HL-60 (cell line): Measurements from ENCODE around the gene GOLGA8O.
"Not testable (repeated sequence)": the region's sequence is repeated elsewhere in the genome, so short reads cannot be mapped to it uniquely, and the experiment has no call there.

Experiments used
- CTCF ChIP-seq: IDR thresholded peaks from one replicate; pipeline ENCODE4 v1.5.1; 2011; ENCODE audit warnings: low read length, control low read depth, inconsistent platforms; ENCODE audit not compliant: insufficient read depth
- GABPA ChIP-seq: IDR thresholded peaks from 2 replicates; pipeline ENCODE4 v1.6.1; 2012; ENCODE audit warnings: low read depth
- POLR2AphosphoS5 ChIP-seq: IDR thresholded peaks from 2 replicates; pipeline ENCODE4 v1.6.1; 2012; ENCODE audit warnings: low read depth
- SPI1 ChIP-seq: IDR thresholded peaks from 2 replicates; pipeline ENCODE4 v1.6.1; 2012; ENCODE audit warnings: low read depth, mild to moderate bottlenecking, borderline replicate concordance
- TF ChIP-seq, protein P1 (sequence below): IDR thresholded peaks from 2 replicates; pipeline ENCODE4 v1.6.1; 2012; ENCODE audit warnings: low read depth; ENCODE audit not compliant: insufficient replicate concordance

DNA sequence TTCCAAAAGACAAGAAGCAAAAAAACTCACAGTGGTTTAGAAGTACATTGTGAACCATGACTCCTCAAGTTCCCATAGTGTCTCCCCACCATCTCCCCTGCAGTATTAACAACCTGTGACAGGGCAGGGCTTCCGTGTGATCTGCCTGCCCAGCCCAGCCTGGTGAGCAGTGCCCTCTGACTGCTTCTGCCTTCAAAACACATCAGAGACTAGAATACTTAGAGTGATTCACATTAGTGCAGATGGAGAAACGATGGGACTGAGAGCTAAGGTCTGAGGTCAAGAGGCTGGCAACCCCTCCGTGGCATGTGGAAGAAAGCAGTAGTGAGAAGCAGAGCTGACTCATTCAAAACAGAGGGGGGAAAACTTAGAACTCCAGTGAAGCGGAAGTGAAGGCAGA is 27.8 kb downstream of the GOLGA8O start:
- TF ChIP-seq CTCF, POLR2AphosphoS5, SPI1, GABPA: not testable (repeated sequence)
- TF ChIP-seq, protein P1, sequence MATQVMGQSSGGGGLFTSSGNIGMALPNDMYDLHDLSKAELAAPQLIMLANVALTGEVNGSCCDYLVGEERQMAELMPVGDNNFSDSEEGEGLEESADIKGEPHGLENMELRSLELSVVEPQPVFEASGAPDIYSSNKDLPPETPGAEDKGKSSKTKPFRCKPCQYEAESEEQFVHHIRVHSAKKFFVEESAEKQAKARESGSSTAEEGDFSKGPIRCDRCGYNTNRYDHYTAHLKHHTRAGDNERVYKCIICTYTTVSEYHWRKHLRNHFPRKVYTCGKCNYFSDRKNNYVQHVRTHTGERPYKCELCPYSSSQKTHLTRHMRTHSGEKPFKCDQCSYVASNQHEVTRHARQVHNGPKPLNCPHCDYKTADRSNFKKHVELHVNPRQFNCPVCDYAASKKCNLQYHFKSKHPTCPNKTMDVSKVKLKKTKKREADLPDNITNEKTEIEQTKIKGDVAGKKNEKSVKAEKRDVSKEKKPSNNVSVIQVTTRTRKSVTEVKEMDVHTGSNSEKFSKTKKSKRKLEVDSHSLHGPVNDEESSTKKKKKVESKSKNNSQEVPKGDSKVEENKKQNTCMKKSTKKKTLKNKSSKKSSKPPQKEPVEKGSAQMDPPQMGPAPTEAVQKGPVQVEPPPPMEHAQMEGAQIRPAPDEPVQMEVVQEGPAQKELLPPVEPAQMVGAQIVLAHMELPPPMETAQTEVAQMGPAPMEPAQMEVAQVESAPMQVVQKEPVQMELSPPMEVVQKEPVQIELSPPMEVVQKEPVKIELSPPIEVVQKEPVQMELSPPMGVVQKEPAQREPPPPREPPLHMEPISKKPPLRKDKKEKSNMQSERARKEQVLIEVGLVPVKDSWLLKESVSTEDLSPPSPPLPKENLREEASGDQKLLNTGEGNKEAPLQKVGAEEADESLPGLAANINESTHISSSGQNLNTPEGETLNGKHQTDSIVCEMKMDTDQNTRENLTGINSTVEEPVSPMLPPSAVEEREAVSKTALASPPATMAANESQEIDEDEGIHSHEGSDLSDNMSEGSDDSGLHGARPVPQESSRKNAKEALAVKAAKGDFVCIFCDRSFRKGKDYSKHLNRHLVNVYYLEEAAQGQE: not testable (repeated sequence)
